ENCODE data around the gene ANKK1.

- TF ChIP-seq CTCF (conservative IDR thresholded peaks at IDR 0.05 in 1 of 2, IDR thresholded peaks at IDR 0.05 in 1 of 2; ENCODE audit: low read depth in 1 of 2, low read length in 2 of 2) (no peak), EZH2 (IDR thresholded peaks at IDR 0.05; ENCODE audit: low read length, missing control alignments) (no peak)
Observed at GRCh38 chr11:113449743-113450142, 62.2 kb downstream of the ANKK1 start.

Data from fibroblast of lung (primary cell).